COR-L47 (cell line): Measurements from ENCODE around the gene SOX8.
"Not testable (repeated sequence)": the region's sequence is repeated elsewhere in the genome, so short reads cannot be mapped to it uniquely, and the experiment has no call there.

Experiments
- DNase-seq: peaks from one replicate; lab custom pipeline; 2025; lab: John Stamatoyannopoulos, UW

SOX8 gene

GRCh38 chr16:981695-982144, at the start of gene SOX8:
Gene SOX8, plus strand, starts transcription at chr16:981770. Its CDS starts 153 bp downstream, at chr16:981923.
- no peak for DNase-seq

- DNase-seq = no peak
These were observed 48.7 kb upstream of the SOX8 start for GRCh38 chr16:932831-933330.

GRCh38 chr16:933581-933980, 48.0 kb upstream of the SOX8 start:
- no peak for DNase-seq

GRCh38 chr16:934178-934577, 47.4 kb upstream of the SOX8 start:
- no peak for DNase-seq

- no peak for DNase-seq
These were observed 45.9 kb upstream of the SOX8 start for GRCh38 chr16:935684-936083.

- DNase-seq = no peak
These were observed 44.3 kb upstream of the SOX8 start for GRCh38 chr16:937311-937710.

GRCh38 chr16:937723-938122, 43.8 kb upstream of the SOX8 start:
- DNase-seq = no peak

GRCh38 chr16:938136-938535, 43.4 kb upstream of the SOX8 start:
- DNase-seq = no peak

GRCh38 chr16:938752-939151, 42.8 kb upstream of the SOX8 start:
- DNase-seq = no peak

- DNase-seq = no peak
These were observed 42.3 kb upstream of the SOX8 start for GRCh38 chr16:939311-939710.

GRCh38 chr16:939941-940340, 41.6 kb upstream of the SOX8 start:
- no peak for DNase-seq

- no peak for DNase-seq
These were observed 39.0 kb upstream of the SOX8 start for GRCh38 chr16:942436-943060.

GRCh38 chr16:943971-944370, 37.6 kb upstream of the SOX8 start:
- DNase-seq = no peak

GRCh38 chr16:945271-946047, 36.1 kb upstream of the SOX8 start:
- no peak for DNase-seq

GRCh38 chr16:946048-946395, 35.5 kb upstream of the SOX8 start:
- no peak for DNase-seq

- DNase-seq = no peak
These were observed 34.2 kb upstream of the SOX8 start for GRCh38 chr16:947255-947921.

GRCh38 chr16:947922-948303, 33.7 kb upstream of the SOX8 start:
- DNase-seq = not testable (repeated sequence)

- not testable (repeated sequence) for DNase-seq
These were observed 32.8 kb upstream of the SOX8 start for GRCh38 chr16:948767-949166.

GRCh38 chr16:950733-951573, 30.6 kb upstream of the SOX8 start:
- not testable (repeated sequence) for DNase-seq

- no peak for DNase-seq
These were observed 29.8 kb upstream of the SOX8 start for GRCh38 chr16:951660-952301.

- no peak for DNase-seq
These were observed 29.2 kb upstream of the SOX8 start for GRCh38 chr16:952321-952720.

- DNase-seq = not testable (repeated sequence)
These were observed 27.8 kb upstream of the SOX8 start for GRCh38 chr16:953818-954217.
